Esophagus muscularis mucosa (tissue), 4 donors: Measurements from ENCODE around the gene TRUB2. TPM values are rescaled to one million over a fixed set of nuclear protein-coding genes. Genes with fewer than 3 reads are reported as not detected.

Experiments
- DNase-seq: peaks from one replicate; pipeline ENCODE4 v3.0.0-alpha.2; 2017; ENCODE audit errors: extremely low spot score
- H3K27ac ChIP-seq, 4 donors: fragments of 200-600 bp; sonication (generic); replicated peaks in 1 of 4; 1 replicate in 3 of 4; 2 replicates in 1 of 4; pipeline ENCODE4 v1.5.1; 2016 to 2019; ENCODE audit warnings: mild to moderate bottlenecking in 1 of 4
- H3K27me3 ChIP-seq, 4 donors: fragments of 200-600 bp; sonication (generic); one replicate each; pipeline versions ENCODE4 v1.5.1 to v1.6.0; 2016 to 2019
- H3K36me3 ChIP-seq, 4 donors: fragments of 200-600 bp; sonication (generic); one replicate each; pipeline ENCODE4 v1.5.1; 2016 to 2019
- H3K4me1 ChIP-seq, 4 donors: fragments of 200-600 bp; sonication (generic); one replicate each; pipeline ENCODE4 v1.5.1; 2016 to 2019
- H3K4me3 ChIP-seq, 4 donors: fragments of 200-600 bp; sonication (generic); 1 replicate in 2 of 4; 2 replicates in 2 of 4; pipeline ENCODE4 v1.5.1; 2016 to 2019; ENCODE audit warnings: mild to moderate bottlenecking in 4 of 4, moderate library complexity in 1 of 4
- H3K9me3 ChIP-seq, 4 donors: fragments of 200-600 bp; sonication (generic); 1 replicate in 3 of 4; 2 replicates in 1 of 4; pipeline ENCODE4 v1.5.1; 2016 to 2019
- CTCF ChIP-seq, 3 experiments: fragments of 200-600 bp in 2 of 3; fragments of 450-650 bp in 1 of 3; sonication (generic) in 2 of 3; IDR thresholded peaks; one replicate each; pipeline ENCODE4 v1.5.1; 2017 to 2019; ENCODE audit warnings: antibody characterized with exemption in 3 of 3, mild to moderate bottlenecking in 2 of 3, moderate library complexity in 1 of 3
- EP300 ChIP-seq: sonication (generic); formaldehyde crosslinking; IDR thresholded peaks from one replicate; pipeline ENCODE4 v1.6.1; 2017; ENCODE audit warnings: antibody characterized with exemption
- POLR2A ChIP-seq: fragments of 450-650 bp; IDR thresholded peaks from one replicate; pipeline ENCODE4 v1.6.1; 2017; ENCODE audit warnings: antibody characterized with exemption, moderate library complexity, mild to moderate bottlenecking, low read depth
- POLR2AphosphoS5 ChIP-seq, 2 donors: sonication (generic); formaldehyde crosslinking; IDR thresholded peaks; one replicate each; pipeline ENCODE4 v1.6.1; 2017; ENCODE audit warnings: antibody characterized with exemption in 2 of 2
- WGBS: methylation state at CpG from one replicate; pipeline ENCODE4 v1.1.5; 2018; 5-methylcytosine and 5-hydroxymethylcytosine counted together
- intact Hi-C: fragments of 100-400 bp; cut with DNase I; formaldehyde crosslinking; loops from one replicate; pipeline ENCODE4 v1.15.1; 2023
- total RNA-seq, 4 donors: library from RNA; depleted of rRNA; stranded (reverse); fragments of >200 nt; gene quantifications; one replicate each; pipeline versions ENCODE4 v1.1.0 to v1.2.1, GENCODE V29; 2016

Gene TRUB2
- total RNA-seq, 4 donors from 2014 or later, result 5.4 to 13.2 (median 9.5) TPM

- Histone ChIP-seq H3K36me3 (peaks cover 5 to 22% (median 18%) of the 10 kb centered on the region in 4 donors), H3K4me3 (peak overlapping the region; percentile 81 to 93 (median 90)), H3K27me3 (no peaks in the 10 kb centered on the region), H3K9me3 (no peaks in the 10 kb centered on the region), H3K4me1 (peaks cover 30 to 53% (median 41%) of the 10 kb centered on the region in 4 donors), H3K27ac (peak overlapping the region; percentile 84 to 90 (median 89))
- TF ChIP-seq EP300, result no peak
- TF ChIP-seq POLR2A, result no peak
- TF ChIP-seq CTCF (IDR thresholded peaks at IDR 0.05), result no peak
- no peak for TF ChIP-seq POLR2AphosphoS5 (IDR thresholded peaks at IDR 0.05)
- 8% methylated on average over 23 of the region's 23 CpGs for WGBS
- peak; percentile 93 for DNase-seq
- intact Hi-C loops, result no loop called here
Observed at GRCh38 chr9:128276574-128277270, 45.5 kb downstream of the TRUB2 start.

GRCh38 chr9:128276008-128276573 is 46.2 kb downstream of the TRUB2 start, which contains the start of gene SWI5:
Gene SWI5, plus strand, starts transcription at chr9:128276276.
- 0% methylated on average over 16 of the region's 38 CpGs for WGBS
- peak; percentile 92 to 96 for TF ChIP-seq POLR2AphosphoS5 (IDR thresholded peaks at IDR 0.05)
- TF ChIP-seq POLR2A, result peak; percentile 93
- no peak for TF ChIP-seq EP300
- peak in 1 of 3 experiments; percentile 17 for TF ChIP-seq CTCF (IDR thresholded peaks at IDR 0.05)
- no peaks in the 10 kb centered on the region for H3K9me3 ChIP-seq
- H3K27me3 ChIP-seq, result no peaks in the 10 kb centered on the region
- peaks cover 8 to 27% (median 25%) of the 10 kb centered on the region in 4 donors for H3K36me3 ChIP-seq
- H3K4me1 ChIP-seq, result peaks cover 30 to 57% (median 41%) of the 10 kb centered on the region in 4 donors
- peak; percentile 100 for DNase-seq
- intact Hi-C loops, result no loop called here
- peak within 1 kb of the TSS; percentile 81 to 93 (median 90) for H3K4me3 ChIP-seq
- H3K27ac ChIP-seq, result peak within 1 kb of the TSS; percentile 84 to 90 (median 89)

- Histone ChIP-seq H3K4me1 (peaks cover 30 to 57% (median 41%) of the 10 kb centered on the region in 4 donors), H3K27me3 (no peaks in the 10 kb centered on the region), H3K4me3 (peak within 1 kb of the TSS; percentile 81 to 93 (median 90)), H3K9me3 (no peaks in the 10 kb centered on the region), H3K27ac (peak within 1 kb of the TSS; percentile 84 to 90 (median 89)), H3K36me3 (peaks cover 12 to 32% (median 31%) of the 10 kb centered on the region in 4 donors)
- TF ChIP-seq CTCF (IDR thresholded peaks at IDR 0.05), result no peak
- no peak for TF ChIP-seq POLR2AphosphoS5 (IDR thresholded peaks at IDR 0.05)
- no peak for TF ChIP-seq POLR2A
- no peak for TF ChIP-seq EP300
- no peak for DNase-seq
- intact Hi-C loops, result no loop called here
- 1% methylated on average over 21 of the region's 57 CpGs for WGBS
Observed at GRCh38 chr9:128275198-128276007, 46.8 kb downstream of the TRUB2 start, which contains the start of gene GOLGA2. Gene GOLGA2, minus strand, starts transcription at chr9:128276007. Its CDS starts 31 bp downstream, at chr9:128275976.

GRCh38 chr9:128274245-128274644 is 48.0 kb downstream of the TRUB2 start:
- no peak for DNase-seq
- no peaks in the 10 kb centered on the region for H3K27me3 ChIP-seq
- H3K36me3 ChIP-seq, result peaks cover 12 to 42% (median 36%) of the 10 kb centered on the region in 4 donors
- peaks cover 24 to 50% (median 40%) of the 10 kb centered on the region in 4 donors for H3K4me1 ChIP-seq
- WGBS, result 78% methylated on average over 8 of the region's 8 CpGs
- H3K27ac ChIP-seq, result peak overlapping the region in 2 of 4 donors; percentile 89 to 90
- TF ChIP-seq CTCF (IDR thresholded peaks at IDR 0.05), result no peak
- no peak for TF ChIP-seq POLR2AphosphoS5 (IDR thresholded peaks at IDR 0.05)
- TF ChIP-seq EP300, result no peak
- no peak for TF ChIP-seq POLR2A
- intact Hi-C loops, result no loop called here
- no peaks in the 10 kb centered on the region for H3K9me3 ChIP-seq
- peak overlapping the region in 2 of 4 donors; percentile 81 to 93 for H3K4me3 ChIP-seq
